GM18502 (cell line): ENCODE data around the gene LCE3B.
"Not testable (repeated sequence)": the region's sequence is repeated elsewhere in the genome, so short reads cannot be mapped to it uniquely, and the experiment has no call there.

Experiments
- ATAC-seq: cut with Tn5 transposase; IDR thresholded peaks from one replicate; pipeline ENCODE4 v1.9.1; 2021; ENCODE audit warnings: mild to moderate bottlenecking; ENCODE audit not compliant: unreplicated experiment, poor library complexity

Gene LCE3B

GRCh38 chr1:152613511-152613910 lies at the start of gene LCE3B:
Gene LCE3B (plus strand): TSS chr1:152613811. CDS start chr1:152613811, 0 bp downstream.
- no peak for ATAC-seq

GRCh38 chr1:152565115-152565514 lies 48.5 kb upstream of the LCE3B start:
- no peak for ATAC-seq

GRCh38 chr1:152565535-152566215 lies 47.9 kb upstream of the LCE3B start:
- ATAC-seq: no peak

- no peak for ATAC-seq
Measured at GRCh38 chr1:152566681-152567080, 46.9 kb upstream of the LCE3B start, which contains the start of gene LCE3E. Gene LCE3E (minus strand): TSS chr1:152566780. CDS start chr1:152566208, 572 bp downstream.

GRCh38 chr1:152577168-152577567 lies 36.4 kb upstream of the LCE3B start:
- ATAC-seq: no peak

GRCh38 chr1:152579526-152579925 lies 34.1 kb upstream of the LCE3B start:
- ATAC-seq: not testable (repeated sequence)

GRCh38 chr1:152580433-152580832 lies 33.2 kb upstream of the LCE3B start, which contains the start of gene LCE3D:
Gene LCE3D (minus strand): TSS chr1:152580516. CDS start chr1:152579936, 580 bp downstream.
- no peak for ATAC-seq

- no peak for ATAC-seq
Measured at GRCh38 chr1:152582647-152583046, 31.0 kb upstream of the LCE3B start.

GRCh38 chr1:152585586-152585985 lies 28.0 kb upstream of the LCE3B start:
- ATAC-seq: no peak

- ATAC-seq: no peak
Measured at GRCh38 chr1:152596986-152597385, 16.6 kb upstream of the LCE3B start.

- ATAC-seq: no peak
Measured at GRCh38 chr1:152599934-152600333, 13.7 kb upstream of the LCE3B start, which contains the start of gene LCE3C. Gene LCE3C (plus strand): TSS chr1:152600234. CDS start chr1:152600732, 498 bp downstream.

GRCh38 chr1:152621993-152622392 lies 8.4 kb downstream of the LCE3B start:
- no peak for ATAC-seq

GRCh38 chr1:152622803-152623202 lies 9.2 kb downstream of the LCE3B start, which contains the start of gene LCE3A:
Gene LCE3A (minus strand): TSS chr1:152623103. CDS start chr1:152623103, 0 bp downstream.
- no peak for ATAC-seq

- no peak for ATAC-seq
Measured at GRCh38 chr1:152623203-152623844, 9.7 kb downstream of the LCE3B start.

- no peak for ATAC-seq
Measured at GRCh38 chr1:152626744-152627143, 13.1 kb downstream of the LCE3B start.

GRCh38 chr1:152630596-152630995 lies 17.0 kb downstream of the LCE3B start:
- no peak for ATAC-seq

- no peak for ATAC-seq
Measured at GRCh38 chr1:152640351-152640750, 26.7 kb downstream of the LCE3B start.

GRCh38 chr1:152643945-152644344 lies 30.3 kb downstream of the LCE3B start:
- no peak for ATAC-seq

GRCh38 chr1:152645146-152645545 lies 31.5 kb downstream of the LCE3B start:
- no peak for ATAC-seq

GRCh38 chr1:152646656-152647055 lies 33.0 kb downstream of the LCE3B start:
- ATAC-seq: no peak

- ATAC-seq: no peak
Measured at GRCh38 chr1:152654110-152654509, 40.5 kb downstream of the LCE3B start.
